Measurements from ENCODE around the gene AFDN.

AFDN gene

DNA sequence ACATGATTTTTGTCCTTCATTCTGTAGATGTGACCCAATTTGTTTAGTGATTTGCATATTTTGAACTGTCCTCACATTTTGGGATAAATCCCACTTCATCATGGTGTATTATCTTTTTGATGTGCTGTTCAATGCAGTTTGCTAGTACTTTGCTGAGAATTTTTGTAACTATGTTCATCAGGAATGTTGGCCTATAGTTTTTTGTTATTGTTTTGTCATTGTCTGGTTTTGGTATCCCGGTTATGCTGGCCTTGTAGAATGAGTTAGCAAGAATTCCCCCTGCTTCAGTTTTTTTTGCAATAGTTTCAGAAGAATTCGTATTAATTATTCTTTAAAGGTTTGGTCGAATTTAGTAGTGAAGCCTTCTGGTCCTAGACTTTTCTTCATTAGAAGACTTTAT is 182.6 kb downstream of the AFDN start:
- DNase-seq = no peak

- no peak for DNase-seq
Measured at GRCh38 chr6:168011291-168011690, 184.6 kb downstream of the AFDN start.

DNA sequence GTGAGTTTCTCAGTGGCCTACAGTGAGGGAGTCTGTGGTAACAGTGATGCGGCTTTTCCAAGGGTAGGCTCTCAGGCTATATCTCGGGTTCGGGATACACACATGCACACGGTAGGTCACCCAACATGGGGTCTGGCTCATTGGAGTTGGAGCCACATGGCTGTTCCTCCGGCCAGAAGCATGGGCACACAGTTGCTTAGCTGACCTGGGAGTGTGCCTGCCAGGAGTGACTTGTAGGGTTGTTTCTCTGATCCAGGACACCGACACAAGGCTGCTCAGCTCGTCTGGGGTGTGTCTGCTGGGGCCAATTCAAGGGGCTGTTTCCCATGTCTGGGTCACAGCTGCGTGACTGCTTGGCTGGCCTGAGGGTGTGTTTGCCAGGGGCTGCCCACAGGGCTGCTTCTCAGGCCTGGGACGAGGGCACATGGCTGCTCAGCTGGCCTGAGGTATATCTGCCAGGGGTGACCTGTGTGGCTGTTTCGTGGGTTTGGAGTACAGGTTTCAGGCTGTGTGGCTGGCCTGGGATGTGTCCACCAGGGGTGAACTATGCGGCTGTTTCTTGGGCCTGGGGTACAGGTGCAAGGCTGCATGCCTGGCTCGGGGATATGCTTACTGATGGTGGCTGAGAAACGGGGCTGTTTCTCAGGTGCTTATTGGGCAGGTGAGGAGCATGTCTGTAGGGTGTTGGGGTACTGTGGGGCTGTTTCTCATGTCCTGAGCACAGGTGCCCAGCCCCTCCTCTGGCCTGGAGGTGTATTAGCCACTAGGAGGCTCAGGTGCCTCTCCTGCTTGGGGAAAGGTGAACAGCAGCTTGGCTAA is 185.9 kb downstream of the AFDN start:
- no peak for DNase-seq

DNA sequence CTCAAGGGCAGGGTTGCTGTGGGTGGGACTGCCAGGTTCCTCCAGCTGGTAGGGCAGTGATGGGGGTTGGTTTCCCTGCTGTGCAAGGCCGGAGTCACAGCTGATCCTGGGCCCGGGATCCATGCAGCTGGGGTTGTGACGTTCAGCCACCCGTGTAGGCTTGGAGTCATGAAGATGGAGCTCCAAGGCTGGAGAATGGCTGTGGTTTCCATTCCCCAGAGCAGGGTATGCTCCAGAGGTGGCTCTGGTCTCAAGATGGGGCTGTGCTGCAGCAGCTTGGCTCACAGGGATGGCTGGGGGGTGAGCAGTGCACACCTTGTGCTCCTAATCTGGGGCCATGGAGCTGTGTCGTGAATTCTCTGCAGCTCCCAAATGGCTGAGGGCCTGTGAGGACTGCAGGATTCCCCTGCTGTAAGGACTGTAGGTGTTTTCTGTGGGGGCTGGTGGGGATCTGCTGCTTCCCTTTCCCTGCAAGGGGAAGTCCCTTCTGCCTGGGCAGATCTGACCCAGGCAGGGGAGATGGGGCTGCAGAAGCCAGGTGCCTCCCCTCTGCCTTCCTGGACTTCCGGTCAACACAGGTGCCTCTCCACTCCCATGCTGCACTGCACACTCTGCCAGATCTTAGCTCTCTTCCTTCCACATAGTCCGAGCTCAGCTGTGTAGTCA is 186.7 kb downstream of the AFDN start:
- DNase-seq = no peak

- DNase-seq = no peak
Measured at GRCh38 chr6:168014428-168014827, 187.7 kb downstream of the AFDN start.

DNA sequence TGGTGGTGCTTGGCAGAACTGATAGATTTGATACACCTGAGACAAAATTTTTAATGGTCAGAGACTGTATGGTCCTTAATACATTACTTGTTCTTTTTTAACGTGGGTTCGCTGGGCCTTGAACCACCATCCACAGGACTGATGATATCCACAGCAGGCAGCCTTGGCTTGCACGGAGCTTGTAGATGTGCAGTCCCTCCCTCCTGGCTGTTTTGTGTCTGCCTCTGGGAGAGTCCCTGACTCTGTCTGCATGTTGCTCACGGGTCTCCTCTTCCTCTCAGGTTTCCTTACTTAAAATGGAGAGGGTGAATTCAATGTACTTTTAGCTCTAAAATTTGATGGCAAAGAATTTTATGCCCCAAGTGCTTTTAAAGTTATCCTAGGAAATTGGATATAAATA is 188.3 kb downstream of the AFDN start:
- DNase-seq = no peak

DNA sequence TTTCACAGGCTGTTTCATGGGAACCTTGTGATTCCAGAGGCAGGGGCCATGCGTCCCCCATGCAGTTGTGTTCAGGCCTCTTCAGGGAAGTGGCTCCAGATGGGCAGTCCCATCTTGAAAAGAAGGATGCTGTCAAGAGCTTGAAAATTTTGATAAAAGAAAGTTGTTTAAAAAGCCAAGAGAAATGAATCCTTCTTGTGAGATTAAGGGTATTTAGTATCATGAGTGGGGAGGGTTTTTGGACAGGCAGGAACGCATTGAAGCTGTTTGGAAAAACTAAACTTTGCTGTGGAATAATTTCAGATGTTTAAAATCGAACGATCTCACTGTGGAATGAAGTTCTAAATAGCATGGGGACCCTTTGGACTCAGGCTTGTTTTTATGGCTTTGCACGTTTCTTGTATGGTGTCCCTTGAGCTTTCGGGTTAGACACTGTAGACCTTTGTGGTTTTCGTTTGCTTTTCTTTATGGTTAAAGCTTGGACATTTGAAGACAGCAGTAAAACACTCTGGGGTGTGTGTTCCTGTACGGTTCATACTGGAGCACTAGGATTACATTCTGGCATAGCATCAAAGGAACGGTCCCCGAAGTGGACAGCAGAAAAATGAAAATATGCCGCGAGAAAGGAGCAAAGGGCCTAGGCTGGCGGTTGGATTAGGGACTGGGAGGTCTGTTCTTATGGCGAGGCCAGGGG is 188.9 kb downstream of the AFDN start:
- DNase-seq = no peak

GRCh38 chr6:168016176-168016620 is 189.5 kb downstream of the AFDN start:
- no peak for DNase-seq

DNA sequence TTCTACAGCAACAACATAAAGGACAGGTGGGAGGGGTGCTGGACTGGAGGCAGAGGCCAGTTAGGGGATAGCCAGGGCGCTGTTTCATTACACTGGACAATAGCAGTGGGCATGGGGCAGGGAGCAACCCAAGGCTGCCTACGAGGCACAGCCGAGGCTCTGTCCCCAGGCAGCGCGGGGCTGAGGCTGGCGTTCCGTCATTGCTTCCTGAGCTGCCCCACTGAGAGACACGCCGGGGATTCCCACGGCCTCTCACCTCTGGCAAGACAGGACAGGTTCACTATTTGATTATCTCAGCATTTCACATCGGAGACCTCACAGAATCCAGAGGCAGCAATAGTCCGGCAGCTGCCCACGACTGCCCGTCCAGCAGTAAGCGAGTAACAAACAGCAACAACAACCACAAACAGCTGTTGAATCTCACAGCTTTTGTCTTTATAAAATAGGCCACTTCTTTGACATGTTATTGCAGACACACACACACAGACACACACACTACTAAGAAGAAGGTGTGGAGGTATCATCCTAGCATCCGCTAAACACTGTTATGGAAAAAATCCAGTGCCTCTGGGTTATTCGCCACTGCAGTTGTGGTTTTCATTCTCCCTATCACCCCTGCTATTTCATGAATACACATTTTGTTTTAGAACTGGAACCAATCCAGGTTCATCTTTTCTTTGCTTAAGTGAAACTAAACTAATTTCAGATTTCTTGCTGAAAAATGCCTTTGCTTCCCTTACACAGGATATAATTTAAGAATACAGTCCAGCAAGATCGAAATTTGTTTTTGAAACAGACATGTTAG is 190.2 kb downstream of the AFDN start:
- no peak for DNase-seq

- DNase-seq = no peak
Measured at GRCh38 chr6:168017629-168018028, 190.9 kb downstream of the AFDN start.

DNA sequence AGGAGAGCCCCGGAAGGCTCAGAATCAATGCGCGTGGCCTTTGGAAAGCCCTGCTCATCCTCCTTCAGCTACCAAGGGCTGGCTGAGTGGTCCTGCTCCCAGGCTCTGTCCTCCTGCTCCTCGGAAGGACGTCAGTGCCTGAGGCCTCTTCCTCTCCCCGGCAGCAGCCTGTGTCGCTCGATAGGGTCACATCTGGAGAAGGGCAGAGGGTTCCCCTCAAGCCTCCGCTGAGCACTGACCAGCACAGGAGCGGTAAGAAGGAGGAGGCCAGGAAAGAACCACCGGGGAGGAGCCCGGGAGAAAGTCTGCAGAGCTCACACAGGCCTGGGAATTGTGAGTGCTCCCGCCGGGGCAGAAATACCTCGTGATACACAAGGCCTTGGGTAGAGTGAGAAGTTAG is 192.0 kb downstream of the AFDN start:
- no peak for DNase-seq

- DNase-seq = no peak
Measured at GRCh38 chr6:168020242-168020641, 193.5 kb downstream of the AFDN start.

GRCh38 chr6:168021581-168021980 is 194.9 kb downstream of the AFDN start:
- no peak for DNase-seq
